ENCODE measurements around the gene TRIP12.

GRCh38 chr2:229901819-229902218, 20.0 kb downstream of the TRIP12 start:
- TF ChIP-seq CTCF (IDR thresholded peaks at IDR 0.05) (no peak), POLR2A (IDR thresholded peaks at IDR 0.05) (no peak), POLR2AphosphoS5 (IDR thresholded peaks at IDR 0.05) (no peak)
